AG08396 (cell line): ENCODE measurements around the gene EHBP1.

Experiments used
- DNase-seq: peaks from one replicate; pipeline ENCODE4 v3.0.0; 2012; ENCODE audit warnings: low spot score, mixed read lengths

The EHBP1 gene

DNA sequence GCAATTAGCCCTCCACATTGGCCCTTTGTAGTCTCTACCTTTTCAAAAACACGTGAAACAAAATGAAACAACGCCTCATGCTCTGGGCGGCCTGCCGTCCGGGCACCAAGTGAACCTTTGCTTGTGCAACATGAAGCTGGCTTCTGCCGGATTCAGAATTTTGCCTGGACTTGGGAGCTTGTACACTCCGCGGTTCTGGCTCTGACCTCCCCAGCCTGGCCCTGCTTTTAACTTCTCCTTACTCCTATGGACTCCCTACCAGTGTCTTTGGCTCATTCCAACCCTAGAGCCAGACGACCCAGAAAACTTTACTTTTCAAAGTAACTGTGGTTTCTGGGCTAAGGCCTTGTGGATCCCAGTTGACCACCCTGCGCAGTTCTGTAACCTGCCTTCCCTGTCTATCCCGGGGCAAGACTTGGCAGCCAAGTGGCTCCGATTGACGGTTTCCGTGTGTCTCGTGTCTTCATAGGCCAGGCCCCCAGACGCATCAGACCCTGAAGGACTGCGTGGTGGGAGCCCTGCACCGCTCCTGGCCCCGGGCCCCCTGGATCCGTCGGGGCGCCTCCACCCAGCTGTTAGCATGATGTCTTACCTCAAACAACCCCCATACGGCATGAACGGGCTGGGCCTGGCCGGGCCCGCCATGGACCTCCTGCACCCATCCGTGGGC is 347.0 kb downstream of the EHBP1 start:
- no peak for DNase-seq

DNA sequence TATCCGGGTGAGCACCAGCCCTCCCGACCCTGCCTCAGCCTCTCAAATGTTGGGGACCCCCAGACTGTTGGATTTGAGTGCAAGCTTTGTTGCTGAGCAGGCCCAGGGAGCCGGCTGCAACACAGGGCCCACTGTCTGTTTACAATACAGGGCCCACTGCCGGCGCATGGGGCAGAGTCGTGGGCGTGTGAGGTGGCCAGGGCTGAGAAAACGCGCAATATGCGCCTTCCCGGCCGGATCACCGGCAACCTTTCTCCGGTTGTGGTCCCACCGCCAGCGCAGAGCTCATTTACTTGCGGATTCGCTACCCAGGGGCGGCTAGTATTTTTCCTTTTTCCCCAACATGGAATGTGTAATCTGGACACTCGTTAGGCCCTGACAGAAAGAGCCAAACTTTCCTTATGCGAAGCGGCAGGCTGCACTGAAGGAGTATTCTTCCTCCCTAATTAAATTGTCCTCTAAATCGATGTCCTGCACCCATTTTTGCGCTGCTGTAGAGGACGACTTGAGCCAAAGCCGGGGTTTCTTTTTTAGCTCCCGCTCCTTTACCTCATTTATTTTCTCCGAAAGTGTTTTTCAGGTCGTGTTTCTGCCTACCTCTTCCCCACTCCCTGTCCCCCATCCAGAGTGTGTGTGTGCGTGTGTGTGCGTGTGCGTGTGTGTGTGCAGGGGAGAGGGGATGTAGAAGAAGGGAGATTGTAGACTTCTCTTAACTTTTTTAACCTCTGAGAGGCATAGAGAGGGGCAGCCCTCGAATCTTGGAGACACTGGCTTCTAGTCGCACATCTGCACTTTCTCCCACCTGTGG is 347.8 kb downstream of the EHBP1 start:
- no peak for DNase-seq

DNA sequence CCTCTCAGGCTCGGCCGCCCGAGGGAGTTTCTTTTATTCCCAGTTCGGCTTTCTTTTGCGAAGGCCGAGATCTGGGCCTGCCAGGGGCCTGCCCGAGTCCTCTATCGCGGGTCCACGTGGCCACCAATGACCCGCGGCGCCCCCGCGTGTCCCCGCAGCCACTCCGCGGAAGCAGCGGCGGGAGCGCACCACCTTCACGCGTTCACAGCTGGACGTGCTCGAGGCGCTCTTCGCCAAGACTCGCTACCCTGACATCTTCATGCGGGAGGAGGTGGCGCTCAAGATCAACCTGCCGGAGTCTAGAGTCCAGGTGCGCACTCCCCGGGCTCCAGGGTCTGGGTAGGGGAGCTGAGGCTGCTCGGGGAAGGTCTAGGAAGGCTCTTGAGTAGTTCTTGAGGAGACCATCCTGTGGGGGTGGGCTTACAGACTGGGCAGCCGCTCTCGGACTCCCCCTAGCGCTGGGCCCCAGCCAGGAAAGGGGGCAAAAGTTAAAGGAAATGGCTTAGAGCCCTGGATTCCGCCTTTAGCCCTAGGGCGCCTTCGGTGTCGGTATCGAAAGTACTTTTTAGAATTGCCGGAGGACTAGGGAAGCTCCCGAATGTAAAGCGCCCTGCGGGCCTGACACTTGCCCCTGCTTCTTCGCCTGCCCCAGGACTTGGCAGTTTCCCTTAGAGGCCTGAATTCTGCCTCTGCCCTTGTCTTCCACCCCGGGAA is 348.5 kb downstream of the EHBP1 start:
- DNase-seq = peak; percentile 25

DNA sequence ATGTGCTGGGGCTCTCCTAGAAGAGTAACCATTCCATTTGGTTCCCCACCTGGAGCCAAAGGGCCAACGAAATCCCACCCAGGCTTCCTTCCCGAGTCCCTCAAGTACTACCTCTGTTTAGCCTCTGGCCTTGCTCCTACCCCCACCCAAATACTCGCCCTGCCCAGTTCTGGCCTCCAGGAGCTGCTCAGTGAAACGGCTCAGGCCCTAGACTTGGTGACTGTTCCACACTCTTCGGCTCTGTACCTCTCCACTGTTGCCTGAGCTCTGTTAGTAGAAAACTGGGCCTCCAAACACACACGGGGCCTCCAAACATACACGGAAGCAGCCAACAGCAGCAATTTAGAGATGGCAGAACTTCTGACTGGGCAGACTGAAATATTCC is 349.3 kb downstream of the EHBP1 start:
- peak; percentile 11 for DNase-seq

DNA sequence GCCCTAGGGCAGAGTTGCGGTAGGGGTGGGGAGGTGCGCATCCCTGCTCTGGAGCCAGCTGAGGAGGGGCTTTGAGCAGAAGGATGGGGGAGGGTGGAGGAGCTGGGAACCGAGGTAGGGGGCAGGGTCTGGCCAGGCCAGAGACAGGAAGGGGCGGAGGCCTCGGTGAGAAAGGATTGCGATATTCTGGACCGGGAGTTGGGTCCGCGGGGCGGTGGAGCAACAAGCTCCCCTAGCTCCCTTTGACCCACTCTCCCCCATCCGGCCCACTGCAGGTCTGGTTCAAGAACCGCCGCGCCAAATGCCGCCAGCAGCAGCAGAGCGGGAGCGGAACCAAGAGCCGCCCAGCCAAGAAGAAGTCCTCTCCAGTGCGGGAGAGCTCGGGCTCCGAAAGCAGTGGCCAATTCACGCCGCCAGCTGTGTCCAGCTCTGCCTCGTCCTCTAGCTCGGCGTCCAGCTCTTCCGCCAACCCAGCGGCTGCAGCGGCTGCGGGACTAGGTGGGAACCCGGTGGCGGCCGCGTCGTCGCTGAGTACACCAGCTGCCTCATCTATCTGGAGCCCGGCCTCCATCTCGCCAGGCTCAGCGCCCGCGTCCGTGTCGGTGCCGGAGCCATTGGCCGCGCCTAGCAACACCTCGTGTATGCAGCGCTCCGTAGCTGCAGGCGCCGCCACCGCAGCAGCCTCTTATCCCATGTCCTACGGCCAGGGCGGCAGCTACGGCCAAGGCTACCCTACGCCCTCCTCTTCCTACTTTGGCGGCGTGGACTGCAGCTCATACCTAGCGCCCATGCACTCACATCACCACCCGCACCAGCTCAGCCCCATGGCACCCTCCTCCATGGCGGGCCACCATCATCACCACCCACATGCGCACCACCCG is 350.0 kb downstream of the EHBP1 start:
- peak; percentile 27 for DNase-seq

DNA sequence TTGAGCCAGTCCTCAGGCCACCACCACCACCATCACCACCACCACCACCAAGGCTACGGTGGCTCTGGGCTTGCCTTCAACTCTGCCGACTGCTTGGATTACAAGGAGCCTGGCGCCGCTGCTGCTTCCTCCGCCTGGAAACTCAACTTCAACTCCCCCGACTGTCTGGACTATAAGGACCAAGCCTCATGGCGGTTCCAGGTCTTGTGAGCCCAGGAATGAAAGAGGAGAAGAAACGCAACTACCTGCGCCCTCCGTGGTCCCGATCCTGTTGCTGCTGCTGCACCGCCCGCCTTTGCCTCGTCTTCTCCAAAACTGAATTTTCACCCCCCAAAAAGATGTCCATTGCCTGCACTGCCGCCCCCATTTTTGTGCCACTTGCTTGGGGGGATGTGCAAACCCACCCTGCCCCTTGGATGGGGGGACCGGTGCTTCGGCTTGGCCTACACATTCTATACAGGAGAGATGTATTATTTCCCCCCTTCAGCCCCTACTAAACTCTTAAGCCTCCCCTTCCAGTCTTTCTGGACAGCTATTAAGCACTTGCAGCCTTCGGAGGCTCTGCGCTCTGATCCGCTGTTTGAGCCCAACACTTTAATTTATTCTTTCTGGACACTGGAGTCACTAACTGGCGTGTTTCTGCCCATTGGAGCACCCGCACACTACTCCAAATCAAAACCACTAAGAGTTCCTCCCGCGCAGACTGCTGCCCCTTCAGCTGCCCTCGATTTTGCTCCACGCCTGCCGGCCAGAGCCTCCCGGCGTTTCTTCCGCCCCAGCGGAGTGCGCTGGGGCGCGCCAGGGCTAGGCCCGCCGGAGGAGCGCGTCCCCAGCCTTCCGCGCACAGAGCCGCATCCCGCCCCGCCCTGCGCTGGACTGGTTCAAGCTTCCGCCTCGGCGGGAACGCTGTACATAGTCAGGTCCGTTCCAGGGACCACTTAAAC is 350.9 kb downstream of the EHBP1 start:
- DNase-seq = peak; percentile 15

DNA sequence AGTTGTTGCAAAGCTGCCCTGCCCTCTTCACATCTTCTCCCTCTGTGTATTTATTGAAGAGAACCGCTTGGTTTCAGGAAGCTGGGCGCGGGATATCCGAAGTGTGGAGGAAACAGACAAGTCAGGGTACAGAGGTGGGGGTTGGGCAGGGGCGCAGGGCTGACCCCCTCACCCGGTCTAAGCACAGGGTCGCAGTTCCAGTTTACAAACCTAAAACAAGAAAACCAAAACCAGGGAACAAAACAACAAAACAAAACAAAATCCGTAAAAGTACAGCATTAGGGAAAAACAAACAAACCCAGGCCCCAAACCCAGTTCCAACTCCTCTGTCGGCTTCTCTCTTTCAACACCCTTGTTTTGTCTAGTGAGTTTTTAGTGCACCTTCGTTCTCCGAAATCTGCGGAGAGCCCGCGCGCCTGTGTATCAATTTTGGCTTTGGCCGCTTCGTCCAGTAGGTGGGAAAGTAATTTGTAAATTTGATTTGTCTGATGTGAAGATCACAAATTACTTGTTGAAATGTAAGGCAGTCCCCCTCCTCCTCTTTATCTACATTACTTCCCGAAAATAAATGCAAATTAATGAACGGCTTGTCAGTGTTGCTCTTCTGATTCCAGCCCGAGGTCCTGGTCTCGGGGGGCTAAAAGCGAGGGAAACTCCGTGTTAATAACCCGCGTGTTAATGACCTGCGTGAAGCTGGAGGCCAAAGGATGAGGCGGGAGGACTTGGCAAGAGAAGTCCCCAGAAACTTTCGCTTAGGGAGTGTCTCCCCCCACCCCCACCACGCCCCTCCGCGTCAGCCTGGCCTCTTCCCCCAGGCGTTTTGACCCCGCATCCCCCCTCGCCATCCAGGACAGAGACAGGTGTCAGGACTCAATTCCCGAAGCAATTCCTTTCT is 352.0 kb downstream of the EHBP1 start:
- no peak for DNase-seq

DNA sequence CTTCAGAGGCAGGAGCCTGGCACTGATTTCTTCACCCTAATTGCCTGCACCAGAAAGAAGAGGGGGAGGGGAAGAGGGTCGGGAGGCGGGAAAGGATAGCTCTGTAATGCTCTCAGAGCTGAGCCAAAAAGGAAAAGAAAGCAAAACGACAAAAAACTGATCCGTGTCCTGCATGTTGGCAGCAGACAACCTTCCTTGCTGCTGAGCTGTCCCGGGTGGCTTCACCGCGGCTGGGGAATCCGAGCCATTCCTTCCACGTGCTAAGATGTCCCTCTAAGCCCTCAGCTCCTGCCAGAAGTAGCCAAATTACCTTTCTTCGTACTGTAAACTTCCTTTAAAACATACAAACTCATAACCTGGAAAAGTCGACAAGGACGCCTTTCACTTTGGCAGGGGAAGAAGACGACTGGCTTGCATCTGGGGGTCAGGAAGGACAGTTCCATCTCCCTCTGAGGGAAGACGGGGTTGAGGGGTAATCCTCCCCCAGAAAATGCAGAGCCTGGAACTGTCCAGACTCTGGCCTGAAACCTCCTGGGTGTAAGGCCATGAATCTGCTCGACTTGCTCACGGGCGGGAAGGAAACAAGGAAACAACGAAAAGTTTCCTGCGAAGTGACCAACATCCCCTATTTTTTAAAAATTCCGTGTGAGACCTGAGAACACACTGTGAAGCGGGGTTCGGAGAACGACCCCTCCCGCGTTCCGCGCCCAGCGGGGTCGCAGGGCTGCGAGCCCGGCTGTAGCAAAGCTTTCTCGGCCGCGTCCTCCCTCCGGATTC is 352.8 kb downstream of the EHBP1 start:
- DNase-seq = peak; percentile 45

DNA sequence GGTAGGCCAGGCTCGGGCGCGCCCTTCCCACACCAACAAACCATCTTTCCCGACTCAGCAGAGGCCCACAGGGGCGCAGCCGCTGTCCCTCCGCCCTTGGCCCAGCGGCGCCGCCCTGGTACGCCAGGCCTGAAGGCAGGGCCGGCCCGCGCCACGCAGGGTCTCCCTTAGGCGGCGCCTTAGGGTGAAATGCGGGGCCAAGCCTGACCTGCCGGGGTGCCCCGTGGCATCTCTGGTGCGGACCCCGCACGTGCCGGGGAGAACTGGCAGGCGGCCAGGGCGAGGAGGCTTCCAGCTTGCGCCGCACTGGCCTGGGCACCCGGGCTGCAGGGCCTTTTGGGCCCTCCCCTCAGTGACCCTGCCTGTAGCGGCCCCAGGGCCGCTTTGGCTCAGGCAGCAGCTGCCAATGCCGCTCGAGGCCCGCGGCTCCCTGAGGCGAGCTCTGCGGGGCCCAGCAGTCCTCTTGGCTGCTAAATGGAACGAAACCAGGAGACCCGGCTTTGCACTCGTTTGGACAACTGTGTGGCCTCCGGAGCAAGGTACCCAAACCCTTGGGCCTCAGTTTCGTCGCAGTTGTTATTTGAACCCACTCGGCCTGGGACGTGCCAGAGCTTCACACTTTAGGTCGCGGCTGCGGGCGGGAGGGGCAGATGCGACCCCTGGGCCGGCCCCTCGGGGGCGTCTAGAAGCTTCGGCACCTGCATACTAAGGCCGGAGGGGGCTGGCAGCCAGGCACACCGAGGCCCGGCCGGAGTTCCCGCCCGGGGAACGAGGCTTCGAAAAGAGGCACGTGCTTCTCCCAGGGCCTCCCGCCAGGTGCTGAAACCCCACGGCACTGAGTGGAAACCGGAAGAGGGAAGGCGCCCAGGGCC is 353.6 kb downstream of the EHBP1 start:
- peak; percentile 18 for DNase-seq

DNA sequence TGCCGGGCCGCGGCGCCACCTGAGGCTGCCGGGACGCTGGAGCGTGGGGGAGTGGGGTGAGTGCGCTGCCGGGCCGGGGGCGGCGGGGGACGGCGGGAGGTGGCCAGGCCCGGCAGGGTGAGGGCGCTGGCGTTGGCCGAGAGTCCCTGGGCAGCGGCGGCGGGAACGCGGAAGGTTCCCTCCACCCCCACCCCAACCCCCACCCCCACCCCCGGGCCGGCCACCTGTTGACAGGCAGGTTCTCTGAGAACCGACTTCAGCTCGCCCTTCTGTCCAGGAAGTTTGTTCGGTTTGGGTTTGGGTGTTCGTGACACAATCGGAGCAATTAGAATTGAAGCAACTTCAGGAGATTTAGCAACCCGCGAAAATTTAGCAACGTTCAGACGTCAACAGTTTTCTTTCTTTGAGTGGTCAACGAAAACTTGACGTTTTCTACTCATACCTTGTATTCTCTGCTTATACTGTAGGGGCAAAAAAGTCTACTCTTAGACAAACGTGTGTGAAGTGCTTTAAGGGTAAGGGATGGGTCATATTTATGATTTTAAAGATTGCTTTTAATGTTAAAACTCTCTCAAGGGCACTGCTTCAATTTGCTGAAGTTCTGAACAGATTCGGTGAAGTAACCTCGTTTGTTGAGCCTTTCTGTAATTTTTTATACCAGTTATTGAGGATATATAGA is 354.4 kb downstream of the EHBP1 start:
- DNase-seq = no peak

DNA sequence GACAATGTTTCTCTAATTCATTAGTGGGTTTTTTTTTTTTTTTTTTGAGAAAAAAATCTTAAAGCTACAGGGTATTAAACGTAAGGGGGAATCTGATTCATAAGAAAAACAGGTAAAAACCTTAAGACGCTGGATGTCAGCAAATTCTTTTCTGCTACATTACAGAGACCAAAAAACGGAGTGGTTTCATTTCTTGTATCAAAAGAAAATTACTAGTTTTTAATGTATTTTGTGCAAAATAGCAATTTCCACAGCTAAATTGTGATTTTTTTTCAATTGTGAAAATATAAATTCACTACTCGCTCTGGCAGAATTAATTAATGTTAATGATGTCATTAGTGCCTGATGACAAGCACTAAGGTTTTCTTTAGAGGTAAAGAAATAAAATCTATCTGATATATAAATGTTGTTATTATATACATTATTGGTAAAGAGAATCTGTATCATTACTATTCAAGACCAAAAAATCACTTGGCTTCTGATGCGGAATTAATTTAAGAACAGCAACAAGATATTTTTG is 355.0 kb downstream of the EHBP1 start:
- DNase-seq = no peak

DNA sequence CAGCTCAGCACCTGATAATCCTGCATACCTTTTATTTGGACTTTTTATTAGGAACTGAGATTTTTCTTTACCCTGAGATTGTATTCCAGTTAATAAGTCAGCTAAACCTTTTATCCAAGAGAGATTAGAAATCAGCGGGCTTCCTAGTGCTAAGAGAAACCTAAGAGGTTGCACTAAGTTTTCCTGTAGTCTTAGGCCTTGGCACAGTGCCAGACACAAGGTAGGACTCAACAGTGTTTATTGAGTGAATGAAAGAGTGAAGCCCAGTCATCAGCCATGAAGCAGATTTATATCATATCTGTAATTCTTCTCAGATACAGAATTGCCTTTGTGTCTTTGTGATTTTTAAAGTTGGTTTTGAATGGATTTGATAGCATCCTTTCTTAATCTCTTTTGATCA is 358.7 kb downstream of the EHBP1 start:
- no peak for DNase-seq

DNA sequence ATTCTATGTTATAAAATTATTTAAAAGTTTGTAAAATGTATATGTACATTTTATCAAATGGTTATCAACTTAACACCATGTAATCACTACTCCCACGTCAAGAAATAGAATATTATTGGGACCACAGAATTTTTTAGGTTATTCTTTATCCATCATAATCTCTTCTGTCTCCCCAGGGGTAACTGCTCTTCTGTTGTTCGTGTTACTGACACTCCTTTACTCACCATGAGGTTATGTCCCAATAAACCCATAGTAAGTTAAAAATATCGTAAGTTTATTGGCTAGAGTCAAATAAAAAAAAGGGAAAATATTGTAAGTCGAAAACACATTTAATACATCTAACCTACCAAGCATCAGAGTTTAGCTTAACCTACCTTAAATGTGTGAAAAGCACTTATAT is 359.1 kb downstream of the EHBP1 start:
- DNase-seq = no peak

DNA sequence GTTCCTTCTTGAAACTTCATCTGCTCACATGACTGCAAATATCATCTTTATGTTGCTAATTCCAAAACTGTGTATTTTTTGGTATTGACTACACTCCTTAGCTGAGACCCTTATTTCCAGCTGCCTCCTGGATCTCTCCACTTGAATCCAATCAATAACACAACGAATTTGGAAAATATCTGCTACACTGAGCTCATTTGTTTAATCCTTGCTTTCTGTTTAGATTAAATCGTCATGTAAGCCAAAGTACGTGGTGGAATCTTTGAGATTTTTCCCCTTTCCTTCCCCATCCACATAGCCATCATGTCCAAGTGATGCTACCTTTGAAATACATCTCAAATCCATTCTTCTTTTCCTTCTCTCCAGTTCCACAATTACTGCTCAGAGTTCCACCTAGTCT is 360.8 kb downstream of the EHBP1 start:
- no peak for DNase-seq

DNA sequence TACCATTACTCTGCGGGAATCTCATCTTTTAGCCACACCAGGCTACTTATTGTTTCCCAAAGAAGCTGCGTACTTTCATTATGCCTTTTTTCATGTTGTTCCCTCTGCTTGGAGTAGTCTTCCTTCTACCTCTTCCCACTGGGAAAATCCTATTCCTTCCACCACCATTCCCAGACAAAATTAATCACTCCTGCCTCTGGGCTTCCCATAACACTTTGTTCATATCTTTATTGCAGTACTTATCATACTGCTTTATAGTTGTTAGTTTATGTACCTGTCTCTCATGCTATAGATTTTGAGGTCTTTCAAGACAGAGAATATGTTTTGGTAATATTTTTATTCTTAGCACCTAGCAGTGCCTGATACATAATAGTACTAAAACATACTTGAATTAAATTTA is 361.3 kb downstream of the EHBP1 start:
- DNase-seq = no peak

DNA sequence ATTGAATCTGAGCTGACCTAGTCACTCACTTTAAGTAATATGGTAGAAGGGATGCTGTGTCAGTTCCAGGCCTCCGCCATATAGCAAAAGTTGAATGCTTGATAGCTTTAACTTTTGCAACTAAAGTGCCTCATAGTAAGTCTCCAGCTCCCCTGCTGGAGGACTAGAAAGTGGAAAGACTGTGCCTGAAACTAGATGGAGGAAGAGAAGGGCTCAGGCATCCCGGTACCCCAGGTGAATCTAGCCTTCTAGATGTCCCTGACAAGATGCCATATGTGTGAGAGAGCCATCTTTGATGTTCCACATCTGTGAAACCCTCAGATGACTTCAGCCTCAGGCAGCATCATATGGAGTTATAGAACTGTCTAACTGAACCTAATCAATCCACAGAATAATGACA is 366.2 kb downstream of the EHBP1 start:
- no peak for DNase-seq

DNA sequence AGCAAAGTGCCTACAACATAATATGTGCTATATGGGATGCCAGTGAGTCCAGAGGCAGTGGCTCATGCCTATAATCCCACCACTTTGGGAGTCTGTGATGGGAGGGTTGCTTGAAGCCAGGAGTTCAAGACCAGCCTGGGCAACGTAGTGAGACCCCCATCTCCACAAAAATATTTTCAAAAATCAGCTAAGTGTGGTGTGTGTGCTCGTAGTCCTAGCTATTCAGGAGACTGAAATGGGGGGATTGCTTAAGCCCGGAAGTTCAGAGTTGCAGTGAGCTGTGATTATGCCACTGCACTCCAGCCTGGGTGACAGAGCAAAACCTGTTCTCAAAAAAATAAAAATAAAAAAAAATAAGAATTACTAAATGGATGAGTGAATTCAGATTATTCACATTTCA is 368.5 kb downstream of the EHBP1 start:
- no peak for DNase-seq
